MM.1S (cell line): ENCODE results near the gene GJD4.

Source experiments
- DNase-seq: peaks from one replicate; pipeline ENCODE4 v3.0.0-alpha.2; 2015
- H2AFZ ChIP-seq: fragments of 300-600 bp; sonication (generic); 2 replicates; pipeline ENCODE4 v1.6.0; 2016; ENCODE audit warnings: antibody characterized with exemption, low read length
- H3F3A ChIP-seq: fragments of 300-600 bp; sonication (generic); 2 replicates; pipeline ENCODE4 v1.6.1; 2016; ENCODE audit warnings: mild to moderate bottlenecking, antibody characterized with exemption, low read length, moderate library complexity, mixed read lengths; ENCODE audit not compliant: insufficient read depth
- H3K27ac ChIP-seq: fragments of 300-600 bp; sonication (generic); 2 replicates; pipeline ENCODE4 v1.5.1; 2016; ENCODE audit warnings: mild to moderate bottlenecking, low read length
- H3K27me3 ChIP-seq: fragments of 300-600 bp; sonication (generic); replicated peaks from 2 replicates; pipeline ENCODE4 v1.6.0; 2016; ENCODE audit warnings: low read length; ENCODE audit not compliant: insufficient read depth
- H3K36me3 ChIP-seq: fragments of 300-600 bp; sonication (generic); replicated peaks from 2 replicates; pipeline ENCODE4 v1.6.1; 2016; ENCODE audit warnings: mild to moderate bottlenecking, low read length, mixed read lengths; ENCODE audit not compliant: insufficient read depth
- H3K4me1 ChIP-seq: fragments of 300-600 bp; sonication (generic); 2 replicates; pipeline ENCODE4 v1.6.1; 2016; ENCODE audit warnings: low read length, mixed read lengths
- H3K4me2 ChIP-seq: fragments of 300-600 bp; sonication (generic); 2 replicates; pipeline ENCODE4 v1.6.0; 2016; ENCODE audit warnings: low read depth, low read length
- H3K4me3 ChIP-seq: fragments of 300-600 bp; sonication (generic); 2 replicates; pipeline ENCODE4 v1.5.1; 2016; ENCODE audit warnings: low read length, mixed read lengths
- H3K79me2 ChIP-seq: fragments of 300-600 bp; sonication (generic); 2 replicates; pipeline ENCODE4 v1.6.1; 2016; ENCODE audit warnings: mixed run types, low read length, mixed read lengths
- H3K9ac ChIP-seq: fragments of 300-600 bp; sonication (generic); 2 replicates; pipeline ENCODE4 v1.6.1; 2016; ENCODE audit warnings: low read length, mixed read lengths
- H3K9me2 ChIP-seq: fragments of 300-600 bp; sonication (generic); replicated peaks from 2 replicates; pipeline ENCODE4 v1.6.1; 2016; ENCODE audit warnings: mild to moderate bottlenecking, low read length, mixed read lengths; ENCODE audit not compliant: insufficient read depth
- H3K9me3 ChIP-seq: fragments of 300-600 bp; sonication (generic); replicated peaks from 2 replicates; pipeline ENCODE4 v1.6.1; 2016; ENCODE audit warnings: mild to moderate bottlenecking, low read length, mixed read lengths; ENCODE audit not compliant: insufficient read depth
- H4K20me1 ChIP-seq: fragments of 300-600 bp; sonication (generic); 2 replicates; pipeline ENCODE4 v1.6.1; 2016; ENCODE audit warnings: mild to moderate bottlenecking, low read length, moderate library complexity, mixed read lengths; ENCODE audit not compliant: insufficient read depth
- CTCF ChIP-seq: fragments of 300-600 bp; sonication (generic); IDR thresholded peaks from 2 replicates; pipeline ENCODE4 v1.5.1; 2016; ENCODE audit warnings: antibody characterized with exemption, low read length, mixed read lengths
- EZH2 ChIP-seq: fragments of 300-600 bp; sonication (generic); optimal IDR thresholded peaks from 2 replicates; pipeline ENCODE3; 2017; ENCODE audit warnings: low read depth, mild to moderate bottlenecking, antibody characterized with exemption, low read length, mixed read lengths
- EZH2phosphoT487 ChIP-seq: fragments of 300-600 bp; sonication (generic); IDR thresholded peaks from 2 replicates; pipeline ENCODE4 v1.6.1; 2018; ENCODE audit warnings: antibody characterized with exemption, low read length

Gene GJD4

GRCh38 chr10:35559416-35559815 lies 45.7 kb upstream of the GJD4 start:
- Histone ChIP-seq H3K9ac (no peak overlapping the region), H2AFZ (no peak overlapping the region), H3K4me1 (peaks cover 5% of the 10 kb centered on the region; the same call in 1 of the 2 replicates), H3K36me3 (no peaks in the 10 kb centered on the region), H3K9me2 (no peaks in the 10 kb centered on the region), H3K4me2 (no peak overlapping the region), H3F3A (no peaks in the 10 kb centered on the region), H3K27ac (no peak overlapping the region), H4K20me1 (no peaks in the 10 kb centered on the region), H3K79me2 (no peaks in the 10 kb centered on the region), H3K27me3 (no peaks in the 10 kb centered on the region), H3K9me3 (no peaks in the 10 kb centered on the region), H3K4me3 (no peak overlapping the region)
- no peak for DNase-seq
- no peak for TF ChIP-seq CTCF
- TF ChIP-seq EZH2phosphoT487 = no peak
- no peak for TF ChIP-seq EZH2

GRCh38 chr10:35561715-35562114 lies 43.4 kb upstream of the GJD4 start:
- Histone ChIP-seq H3K4me3 (no peak overlapping the region), H3K4me2 (no peak overlapping the region), H3K9ac (no peak overlapping the region), H3K79me2 (no peaks in the 10 kb centered on the region), H3K9me3 (no peaks in the 10 kb centered on the region), H3F3A (no peaks in the 10 kb centered on the region), H3K4me1 (no peaks in the 10 kb centered on the region), H2AFZ (no peak overlapping the region), H3K27ac (no peak overlapping the region), H3K9me2 (no peaks in the 10 kb centered on the region), H3K27me3 (no peaks in the 10 kb centered on the region), H4K20me1 (no peaks in the 10 kb centered on the region), H3K36me3 (no peaks in the 10 kb centered on the region)
- TF ChIP-seq EZH2 (no peak), EZH2phosphoT487 (no peak), CTCF (no peak)
- no peak for DNase-seq

- Histone ChIP-seq H3K4me1 (no peaks in the 10 kb centered on the region), H3K27ac (no peak overlapping the region), H3K36me3 (no peaks in the 10 kb centered on the region), H3K9me2 (no peaks in the 10 kb centered on the region), H3K27me3 (no peaks in the 10 kb centered on the region), H3K4me2 (no peak overlapping the region), H4K20me1 (no peaks in the 10 kb centered on the region), H3F3A (no peaks in the 10 kb centered on the region), H3K79me2 (no peaks in the 10 kb centered on the region), H3K4me3 (no peak overlapping the region), H2AFZ (no peak overlapping the region), H3K9me3 (no peaks in the 10 kb centered on the region), H3K9ac (no peak overlapping the region)
- TF ChIP-seq EZH2 (no peak), CTCF (no peak), EZH2phosphoT487 (no peak)
- DNase-seq = no peak
These were observed 42.7 kb upstream of the GJD4 start for GRCh38 chr10:35562427-35562826.
